SKM-1 treated with dmso at 0.1 percent for 144 hours (cell line): ENCODE measurements around the gene ENDOG.
"Not testable (repeated sequence)": the region's sequence is repeated elsewhere in the genome, so short reads cannot be mapped to it uniquely, and the experiment has no call there.

Experiments
- DNase-seq: peaks from one replicate; lab custom pipeline; 2025; ENCODE audit not compliant: unreplicated experiment; lab: John Stamatoyannopoulos, UW

ENDOG gene

DNA sequence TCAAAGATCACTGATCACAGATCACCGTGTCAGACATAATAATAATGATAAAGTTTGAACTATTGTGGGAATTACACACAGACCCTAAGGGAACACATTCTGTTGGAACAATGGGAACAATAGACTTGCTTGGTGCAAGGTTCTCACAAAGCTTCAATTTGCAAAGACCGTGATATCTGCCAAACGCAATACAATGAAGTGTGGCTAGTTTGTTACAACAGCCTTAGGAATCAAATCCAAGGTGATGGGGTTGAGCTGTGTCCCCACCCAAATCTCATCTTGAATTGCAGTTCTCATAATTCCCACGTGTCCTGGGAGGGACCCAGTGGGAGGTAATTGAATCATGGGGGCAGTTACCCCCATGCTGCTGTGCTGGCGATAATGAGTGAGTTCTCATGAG lies 42.6 kb downstream of the ENDOG start:
- no peak for DNase-seq

DNA sequence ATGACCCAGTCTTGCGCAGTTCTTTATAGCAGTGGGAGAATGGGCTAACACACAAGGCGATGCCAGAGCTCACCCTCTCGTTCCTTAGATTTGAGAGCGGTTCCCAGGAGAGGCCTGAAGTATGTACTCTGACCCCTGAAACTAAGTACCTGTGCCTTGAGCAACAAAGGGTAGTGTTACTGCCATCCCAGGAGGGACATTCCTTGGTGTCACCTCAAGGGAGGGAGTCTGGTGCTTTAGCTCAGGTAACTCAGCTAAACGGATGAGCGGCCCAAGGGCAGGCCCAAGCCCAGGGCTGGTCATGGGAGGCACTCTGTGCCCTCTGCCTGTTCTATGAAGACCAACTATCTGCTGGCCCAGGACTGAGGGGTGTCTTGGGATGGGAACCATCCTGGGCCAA lies 43.2 kb downstream of the ENDOG start:
- no peak for DNase-seq

DNA sequence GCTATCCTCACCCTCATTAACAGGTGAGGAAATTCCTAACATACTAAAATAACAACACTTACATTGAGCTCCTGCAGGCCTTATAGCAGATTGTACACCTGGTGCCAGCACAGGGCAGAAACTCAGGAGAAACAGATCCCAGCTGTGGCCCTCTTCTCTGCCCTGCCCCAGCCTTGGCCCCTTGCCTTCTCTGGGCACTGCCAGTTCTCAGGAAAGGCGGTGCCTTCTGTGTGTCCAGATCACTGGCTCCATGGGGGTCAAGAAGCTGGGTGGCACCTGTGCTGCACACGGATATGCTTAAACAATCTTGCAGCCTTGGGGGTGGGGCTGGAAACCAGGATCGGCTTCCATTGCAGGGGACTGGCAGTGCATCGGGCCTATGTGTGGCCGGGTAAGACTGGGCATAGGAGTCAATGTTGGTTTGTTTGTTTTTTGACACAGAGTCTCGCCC lies 44.1 kb downstream of the ENDOG start:
- no peak for DNase-seq

DNA sequence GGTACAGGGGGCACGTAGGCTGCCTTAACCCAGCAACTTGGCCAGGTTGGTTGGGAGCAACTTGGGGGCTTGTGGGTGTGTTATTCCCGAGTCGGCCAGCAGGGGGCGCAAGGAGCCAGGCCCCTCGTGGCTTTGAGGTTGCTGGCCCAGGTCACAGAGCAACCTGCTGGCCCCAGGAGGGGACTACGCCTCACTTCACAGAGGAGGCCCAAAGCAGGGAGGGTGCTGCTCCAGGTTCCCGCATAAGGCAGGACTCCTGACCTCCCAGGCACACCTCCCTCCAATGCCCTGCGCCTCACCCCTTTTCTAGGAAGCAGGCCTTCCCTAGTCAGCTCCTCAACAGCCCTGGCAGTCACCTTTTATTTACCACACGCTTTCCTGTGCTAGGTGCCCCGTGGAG lies 45.3 kb downstream of the ENDOG start:
- peak; percentile 27 for DNase-seq

DNA sequence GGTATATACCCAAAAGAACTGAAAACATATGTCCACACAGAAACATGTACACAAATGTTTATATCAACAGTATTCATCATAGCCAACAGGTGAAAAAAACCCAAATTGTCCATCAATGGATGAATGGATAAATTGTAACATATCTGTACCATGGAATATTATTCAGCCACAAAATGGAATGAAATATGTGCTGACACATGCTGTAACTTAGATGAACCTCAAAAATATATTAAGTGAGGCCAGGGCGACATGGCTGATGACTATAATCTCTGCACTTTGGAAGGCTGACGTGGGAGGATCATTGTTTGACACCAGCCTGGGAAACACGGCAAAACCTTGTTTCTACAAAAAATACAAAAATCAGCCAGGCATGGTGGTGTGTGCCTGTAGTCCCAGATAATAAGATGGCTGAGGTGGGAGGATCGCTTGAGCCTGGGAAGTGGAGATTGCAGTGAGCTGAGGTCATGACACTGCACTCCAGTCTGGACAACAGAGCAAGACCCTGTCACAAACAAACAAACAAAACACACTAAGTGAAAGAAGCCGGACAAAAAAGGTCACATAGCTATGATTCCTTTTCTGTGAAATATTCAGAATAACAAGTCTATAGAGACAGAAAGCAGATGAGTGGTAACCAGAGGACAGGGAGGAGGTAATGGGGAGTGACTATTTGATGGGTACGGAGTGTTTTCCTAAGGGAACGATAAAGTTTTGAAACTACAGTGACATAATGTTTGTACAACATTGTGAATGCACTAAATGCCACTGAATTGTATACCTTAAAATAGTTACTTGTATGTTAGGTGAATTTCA lies 52.0 kb downstream of the ENDOG start:
- DNase-seq, result no peak

DNA sequence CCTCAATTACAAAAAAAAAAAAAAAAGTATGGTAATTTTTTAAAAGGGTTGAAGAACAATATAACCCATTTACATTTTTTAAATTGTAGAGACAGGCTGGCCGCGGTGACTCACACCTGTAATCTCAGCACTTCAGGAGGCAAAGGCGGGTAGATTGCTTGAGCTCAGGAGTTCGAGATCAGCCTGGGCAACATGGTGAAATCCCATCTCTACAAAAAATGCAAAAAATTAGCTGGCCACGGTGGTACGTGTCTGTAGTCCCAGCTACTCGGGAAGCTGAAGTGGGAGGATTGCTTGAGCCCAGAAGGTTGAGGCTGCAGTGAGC lies 52.6 kb downstream of the ENDOG start:
- not testable (repeated sequence) for DNase-seq
